A549 (cell line): ENCODE measurements around the gene MTSS2.

Experiments
- BCL3 ChIP-seq: fragments of >200 bp; sonication (Bioruptor Twin); formaldehyde crosslinking; IDR thresholded peaks from 3 replicates; pipeline ENCODE4 v1.6.1; 2016
- CTCF ChIP-seq: fragments of >200 bp; sonication (Bioruptor Twin); formaldehyde crosslinking; IDR thresholded peaks from 3 replicates; pipeline ENCODE4 v1.5.1; 2016
- KDM1A ChIP-seq: fragments of 200-600 bp; sonication (generic); IDR thresholded peaks from 2 replicates; pipeline ENCODE4 v1.6.1; 2016; ENCODE audit warnings: low read depth, mild to moderate bottlenecking
- MYC ChIP-seq: IDR thresholded peaks from 2 replicates; pipeline ENCODE4 v1.6.1; 2012; ENCODE audit warnings: mild to moderate bottlenecking, inconsistent platforms, low read length, improper control_type of control experiment, borderline replicate concordance
- NPAS2 ChIP-seq: fragments of 250-450 bp; sonication (Bioruptor Pico); IDR thresholded peaks from 2 replicates; pipeline ENCODE4 v1.8.0; 2022; ENCODE audit warnings: mild to moderate bottlenecking, moderate library complexity, borderline replicate concordance
- POLR2A ChIP-seq: IDR thresholded peaks from 2 replicates; pipeline ENCODE4 v1.6.1; 2012; ENCODE audit warnings: mild to moderate bottlenecking, low read length

GRCh38 chr16:70663524-70664324, 22.1 kb downstream of the MTSS2 start:
- TF ChIP-seq CTCF (no peak), NPAS2 (no peak), POLR2A (no peak), BCL3 (no peak), KDM1A (no peak), MYC (no peak)
